Mucosa of rectum (tissue), 2 donors: ENCODE data around the gene SPTLC3.

Experiments
- H3K27ac ChIP-seq, 2 donors: one replicate each; pipeline ENCODE4 v1.7.0; 2013; ENCODE audit warnings: inconsistent platforms in 2 of 2, low read depth in 2 of 2, low read length in 2 of 2
- H3K27me3 ChIP-seq, 2 donors: one replicate each; pipeline ENCODE4 v1.7.0; 2013; ENCODE audit warnings: low read length in 2 of 2; ENCODE audit not compliant: control insufficient read depth in 2 of 2, insufficient read depth in 2 of 2
- H3K36me3 ChIP-seq, 2 donors: one replicate each; pipeline ENCODE4 v1.7.0; 2013; ENCODE audit warnings: low read length in 2 of 2; ENCODE audit not compliant: control insufficient read depth in 2 of 2, insufficient read depth in 2 of 2
- H3K4me1 ChIP-seq, 2 donors: one replicate each; pipeline ENCODE4 v1.7.0; 2013; ENCODE audit warnings: low read length in 2 of 2, mild to moderate bottlenecking in 1 of 2; ENCODE audit not compliant: control insufficient read depth in 2 of 2, insufficient read depth in 2 of 2
- H3K4me3 ChIP-seq, 2 donors: one replicate each; pipeline ENCODE4 v1.7.0; 2013; ENCODE audit warnings: low read length in 2 of 2
- H3K9ac ChIP-seq, 2 donors: one replicate each; pipeline ENCODE4 v1.7.0; 2013; ENCODE audit warnings: low read length in 2 of 2, low read depth in 1 of 2, mild to moderate bottlenecking in 1 of 2
- H3K9me3 ChIP-seq, 2 donors: one replicate each; pipeline ENCODE4 v1.7.0; 2013; ENCODE audit warnings: low read length in 2 of 2; ENCODE audit not compliant: control insufficient read depth in 2 of 2
- donor health status: healthy.
- donor health status: Normal muscosa, but diverticular disease.

SPTLC3 gene

DNA sequence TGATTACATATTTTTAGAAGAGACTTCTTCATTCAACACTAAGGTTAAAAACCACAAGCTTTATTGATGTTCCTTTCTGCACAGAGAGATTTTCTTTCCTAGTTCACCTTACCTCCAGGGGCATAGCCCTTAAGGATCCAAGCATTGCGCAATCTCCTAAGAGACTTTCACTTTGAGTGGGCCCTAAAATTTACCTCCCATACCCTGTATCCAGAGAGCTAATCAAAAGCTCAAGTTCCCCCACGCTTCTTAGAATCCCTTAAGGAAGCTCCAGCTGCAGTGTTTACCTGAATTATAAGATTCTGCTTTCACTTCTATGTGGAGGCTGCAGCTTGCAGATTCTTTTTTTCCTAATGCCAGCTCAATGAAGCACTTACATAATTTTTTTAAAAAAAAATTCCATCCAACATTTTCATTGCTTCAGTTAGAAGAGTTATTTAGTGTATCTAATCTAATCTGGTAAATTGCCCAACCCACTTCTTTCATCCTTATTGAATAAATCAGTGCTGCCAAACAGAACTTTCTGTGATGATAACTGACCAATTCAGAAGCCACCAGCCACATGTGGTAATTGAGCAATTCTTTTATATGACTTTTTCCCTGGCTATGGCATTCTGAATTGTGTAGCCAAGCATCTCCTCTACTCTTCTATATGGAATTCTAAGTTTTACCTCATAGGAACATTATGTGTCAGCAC lies 24.6 kb upstream of the SPTLC3 start:
- Histone ChIP-seq H3K9me3 (no peaks in the 10 kb centered on the region), H3K36me3 (no peaks in the 10 kb centered on the region), H3K27ac (no peak overlapping the region), H3K4me1 (no peaks in the 10 kb centered on the region), H3K9ac (no peak overlapping the region), H3K4me3 (no peak overlapping the region), H3K27me3 (no peaks in the 10 kb centered on the region)

DNA sequence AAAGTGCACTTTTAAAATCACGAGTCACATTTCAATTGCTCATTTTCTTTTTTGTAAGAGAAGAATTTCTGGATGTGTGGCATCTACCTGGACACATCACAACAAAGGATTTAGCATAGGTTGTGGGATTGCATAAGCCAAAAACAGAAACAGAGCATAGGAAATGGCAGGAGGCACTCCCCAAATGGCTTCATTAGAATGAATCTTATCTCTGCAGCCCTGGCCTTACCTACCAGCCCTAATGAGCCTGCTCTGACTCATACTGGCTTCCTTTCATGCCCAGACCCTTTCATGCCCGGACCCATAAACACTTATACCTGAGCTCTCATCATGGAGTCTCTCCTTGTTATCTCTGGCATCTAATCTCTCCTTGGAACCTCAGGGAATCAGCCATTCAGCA lies 23.9 kb upstream of the SPTLC3 start:
- no peak overlapping the region for H3K9ac ChIP-seq
- no peak overlapping the region for H3K27ac ChIP-seq
- H3K9me3 ChIP-seq, result no peaks in the 10 kb centered on the region
- no peaks in the 10 kb centered on the region for H3K4me1 ChIP-seq
- H3K4me3 ChIP-seq, result no peak overlapping the region
- no peaks in the 10 kb centered on the region for H3K36me3 ChIP-seq
- H3K27me3 ChIP-seq, result no peaks in the 10 kb centered on the region

DNA sequence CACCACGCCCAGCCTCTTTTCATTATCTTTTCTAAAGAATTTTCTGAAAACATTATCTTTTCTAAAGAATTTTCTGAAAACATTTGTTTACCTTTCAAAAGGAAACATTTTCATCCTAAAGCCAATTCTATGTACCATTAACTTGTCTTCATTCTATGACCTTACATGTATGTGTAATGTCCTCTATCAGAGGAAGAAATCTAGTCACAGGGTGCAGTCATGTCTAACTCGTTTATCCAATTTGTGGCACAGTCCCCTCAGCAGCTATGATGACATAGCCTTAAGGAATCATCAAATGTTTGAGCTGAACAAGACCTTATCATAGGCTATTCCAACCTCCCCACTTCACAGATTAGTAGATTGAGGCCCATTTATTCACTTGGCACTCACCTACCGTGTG lies 21.5 kb upstream of the SPTLC3 start:
- no peak overlapping the region for H3K9ac ChIP-seq
- H3K27ac ChIP-seq, result no peak overlapping the region
- no peaks in the 10 kb centered on the region for H3K9me3 ChIP-seq
- H3K4me1 ChIP-seq, result no peaks in the 10 kb centered on the region
- H3K27me3 ChIP-seq, result no peaks in the 10 kb centered on the region
- H3K4me3 ChIP-seq, result no peak overlapping the region
- H3K36me3 ChIP-seq, result no peaks in the 10 kb centered on the region

DNA sequence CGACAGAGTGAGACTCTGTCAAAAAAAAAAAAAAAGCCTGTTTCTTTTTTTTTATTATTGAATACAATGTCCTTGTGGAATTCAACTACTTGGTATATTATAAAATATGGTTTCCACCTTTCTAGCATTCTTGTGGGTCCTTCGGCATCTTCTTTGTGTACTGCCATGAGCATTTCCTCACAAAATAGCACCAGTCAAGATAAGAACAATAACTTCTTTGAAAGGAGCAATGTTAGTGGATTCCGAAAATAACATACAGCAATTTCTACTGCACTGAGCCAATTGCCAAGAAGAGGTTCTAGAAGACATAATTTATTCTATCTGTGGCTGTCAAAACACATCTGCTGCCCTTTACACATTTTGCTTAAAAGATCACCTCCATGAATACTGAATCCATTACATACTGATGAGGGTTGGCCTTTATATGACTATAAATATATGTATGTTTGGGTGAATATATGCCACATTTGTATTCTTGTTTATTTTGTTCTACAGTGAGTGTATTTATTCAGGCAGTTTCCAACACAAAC lies 19.1 kb upstream of the SPTLC3 start:
- Histone ChIP-seq H3K27me3 (no peaks in the 10 kb centered on the region), H3K9me3 (no peaks in the 10 kb centered on the region), H3K27ac (no peak overlapping the region), H3K4me3 (no peak overlapping the region), H3K36me3 (no peaks in the 10 kb centered on the region), H3K9ac (no peak overlapping the region), H3K4me1 (no peaks in the 10 kb centered on the region)

DNA sequence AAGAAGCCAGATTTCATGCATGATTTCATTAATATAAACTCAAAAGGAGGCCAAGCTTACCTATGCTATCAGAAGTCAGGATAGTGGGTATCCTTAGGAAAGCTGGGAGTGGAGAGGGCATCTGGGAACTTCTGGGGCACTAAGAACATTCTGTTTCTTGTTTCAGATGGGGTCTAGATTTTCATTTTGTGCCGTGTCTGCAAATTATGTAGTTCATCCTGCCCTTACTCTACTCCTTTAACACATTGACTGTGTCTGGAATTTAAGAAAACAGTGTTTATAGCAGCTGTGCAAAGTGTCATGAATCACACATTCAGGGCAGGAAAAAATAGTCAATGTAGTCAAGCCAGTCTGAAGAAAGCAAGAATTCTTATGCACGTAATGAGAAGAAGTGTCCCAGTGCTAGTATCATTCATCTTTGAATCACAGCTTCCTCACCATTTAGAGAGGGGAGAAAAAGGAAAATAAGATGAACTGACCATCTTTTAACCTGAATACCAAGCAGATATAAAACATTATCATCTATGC lies 11.6 kb upstream of the SPTLC3 start:
- no peak overlapping the region for H3K4me3 ChIP-seq
- no peaks in the 10 kb centered on the region for H3K36me3 ChIP-seq
- H3K9me3 ChIP-seq, result no peaks in the 10 kb centered on the region
- no peaks in the 10 kb centered on the region for H3K4me1 ChIP-seq
- H3K27ac ChIP-seq, result no peak overlapping the region
- no peak overlapping the region for H3K9ac ChIP-seq
- H3K27me3 ChIP-seq, result no peaks in the 10 kb centered on the region

DNA sequence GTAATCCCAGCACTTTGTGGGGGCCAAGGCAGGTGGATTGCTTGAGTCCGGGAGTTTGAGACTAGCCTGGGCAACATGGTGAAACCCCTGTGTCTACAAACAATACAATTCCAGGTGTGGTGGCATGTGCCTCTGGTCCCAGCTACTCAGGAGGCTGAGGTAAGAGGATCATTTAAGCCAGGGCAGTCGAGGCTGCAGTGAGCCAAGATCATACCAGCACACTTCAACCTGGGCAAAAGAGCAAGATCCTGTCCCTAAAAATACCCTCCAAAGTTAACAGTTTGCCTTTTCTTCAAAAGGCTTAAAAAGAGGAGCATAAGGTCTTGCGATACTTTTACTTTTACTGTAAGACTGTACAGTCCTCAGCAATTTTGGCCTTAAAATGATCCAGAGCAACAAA lies 10.7 kb upstream of the SPTLC3 start:
- Histone ChIP-seq H3K9ac (no peak overlapping the region), H3K27me3 (no peaks in the 10 kb centered on the region), H3K9me3 (no peaks in the 10 kb centered on the region), H3K4me1 (no peaks in the 10 kb centered on the region), H3K27ac (no peak overlapping the region), H3K4me3 (no peak overlapping the region), H3K36me3 (no peaks in the 10 kb centered on the region)

DNA sequence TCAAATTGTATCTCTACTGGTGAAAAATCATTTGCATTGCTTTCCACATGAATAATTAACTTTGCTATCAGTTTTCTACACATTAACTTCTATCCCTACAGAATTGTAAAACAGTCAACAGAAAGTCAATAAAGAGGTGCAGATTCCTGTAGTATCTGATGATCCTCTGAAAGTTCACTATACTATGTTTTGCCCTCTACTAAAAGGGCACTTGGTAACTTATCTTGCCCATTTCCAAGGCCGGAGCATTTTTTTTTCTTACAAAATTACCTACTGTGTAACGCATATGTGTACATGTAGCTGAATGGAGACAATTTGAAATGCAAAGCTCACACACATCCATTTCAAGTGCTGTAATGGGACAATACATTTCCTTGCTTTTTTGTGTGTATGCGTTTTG lies 9.6 kb upstream of the SPTLC3 start:
- no peak overlapping the region for H3K9ac ChIP-seq
- no peaks in the 10 kb centered on the region for H3K36me3 ChIP-seq
- H3K27me3 ChIP-seq, result no peaks in the 10 kb centered on the region
- no peaks in the 10 kb centered on the region for H3K9me3 ChIP-seq
- no peak overlapping the region for H3K27ac ChIP-seq
- H3K4me1 ChIP-seq, result no peaks in the 10 kb centered on the region
- no peak overlapping the region for H3K4me3 ChIP-seq

DNA sequence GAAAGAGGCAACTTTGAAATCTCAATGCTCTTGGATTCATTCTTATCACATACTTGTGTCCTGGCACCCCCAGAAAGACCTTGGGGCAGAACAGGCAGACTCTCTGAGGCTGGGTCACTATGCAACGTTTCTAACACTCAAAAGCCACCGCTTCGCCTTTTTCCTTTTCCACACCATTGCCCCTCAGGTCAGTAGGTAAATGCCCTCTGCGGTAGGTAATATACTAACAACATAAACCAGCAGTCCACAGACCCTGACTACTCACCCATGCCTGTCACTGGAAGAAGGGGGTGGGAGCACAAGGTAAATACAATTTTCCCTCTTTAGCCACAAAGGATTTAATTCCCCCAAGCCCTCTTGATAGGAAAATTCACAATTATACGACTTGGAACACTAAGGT lies 6.5 kb upstream of the SPTLC3 start:
- Histone ChIP-seq H3K27me3 (no peaks in the 10 kb centered on the region), H3K9ac (no peak overlapping the region), H3K4me1 (no peaks in the 10 kb centered on the region), H3K36me3 (no peaks in the 10 kb centered on the region), H3K27ac (no peak overlapping the region), H3K9me3 (no peaks in the 10 kb centered on the region), H3K4me3 (no peak overlapping the region)

DNA sequence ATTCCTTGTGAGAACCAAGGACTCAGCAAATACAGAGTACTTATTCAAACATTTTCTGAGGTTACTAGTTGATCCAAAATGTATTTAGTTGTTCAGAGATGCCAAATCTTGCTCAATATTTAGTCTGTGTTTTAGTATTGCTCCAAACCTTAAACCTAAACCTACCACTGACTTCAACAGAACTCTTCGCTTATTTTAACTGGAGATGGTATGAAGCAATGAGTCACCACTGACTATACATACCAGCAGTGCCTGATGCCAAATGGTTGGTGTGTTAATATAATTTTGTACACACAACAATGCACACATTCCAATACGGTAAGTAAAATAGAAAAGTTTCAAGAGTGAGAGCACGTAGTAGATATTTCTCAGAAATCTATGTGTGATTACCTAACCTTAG lies 1.9 kb upstream of the SPTLC3 start:
- Histone ChIP-seq H3K36me3 (no peaks in the 10 kb centered on the region), H3K9me3 (no peaks in the 10 kb centered on the region), H3K27me3 (no peaks in the 10 kb centered on the region), H3K4me3 (no peak overlapping the region), H3K9ac (no peak overlapping the region), H3K4me1 (peaks cover 8 to 9% of the 10 kb centered on the region in 2 donors), H3K27ac (no peak overlapping the region)

DNA sequence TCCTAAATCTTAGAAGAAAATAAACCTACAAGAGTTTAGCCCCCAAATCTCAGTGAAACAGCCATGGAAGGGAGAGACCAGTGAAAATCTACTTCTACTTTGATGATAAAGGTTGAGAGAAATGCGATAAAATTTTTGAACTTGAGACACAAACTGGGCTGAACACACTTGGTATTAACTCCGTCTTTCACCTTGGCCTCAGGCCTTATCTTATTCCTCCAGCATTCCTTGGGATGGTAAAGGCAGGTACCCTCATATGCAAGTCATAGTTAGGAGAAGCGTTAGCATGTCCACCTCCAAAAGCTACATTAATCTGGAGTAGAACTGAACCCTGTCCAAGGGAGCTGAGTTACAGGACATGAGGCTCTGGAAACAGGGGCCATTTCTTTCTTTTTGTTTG lies 1.2 kb upstream of the SPTLC3 start:
- no peaks in the 10 kb centered on the region for H3K27me3 ChIP-seq
- no peaks in the 10 kb centered on the region for H3K36me3 ChIP-seq
- no peak overlapping the region for H3K4me3 ChIP-seq
- peaks cover 8 to 9% of the 10 kb centered on the region in 2 donors for H3K4me1 ChIP-seq
- H3K9me3 ChIP-seq, result no peaks in the 10 kb centered on the region
- no peak overlapping the region for H3K9ac ChIP-seq
- no peak overlapping the region for H3K27ac ChIP-seq
